Measurements from ENCODE around the gene PRDM7. TPM values are rescaled to one million over a fixed set of nuclear protein-coding genes. Genes with fewer than 3 reads are reported as not detected.
"Not testable (repeated sequence)": the region's sequence is repeated elsewhere in the genome, so short reads cannot be mapped to it uniquely, and the experiment has no call there.

The PRDM7 gene
- 0.13 TPM for polyA plus RNA-seq (2012; ENCODE audit: low read depth, missing spikeins)

GRCh38 chr16:90077240-90077756 is at the start of gene PRDM7:
Gene PRDM7 (minus strand): TSS chr16:90077331. CDS start chr16:90075910, 1,421 bp downstream.
- TF ChIP-seq SPI1 (IDR thresholded peaks at IDR 0.05; ENCODE audit: low read depth, low read length): no peak
- TF ChIP-seq POU2F2 (IDR thresholded peaks at IDR 0.05; ENCODE audit: low read depth, low read length): no peak
- TF ChIP-seq PAX5 (IDR thresholded peaks at IDR 0.05; ENCODE audit: insufficient read depth, low read length, severe bottlenecking): no peak
- no peak for TF ChIP-seq POLR2A (IDR thresholded peaks at IDR 0.05; ENCODE audit: low read depth, low read length)
- TF ChIP-seq POLR2AphosphoS5 (IDR thresholded peaks at IDR 0.05; ENCODE audit: low read depth, low read length): no peak
- no peak for TF ChIP-seq TAF1 (IDR thresholded peaks at IDR 0.05; ENCODE audit: low read depth, low read length)
- peak; percentile 82 for DNase-seq (ENCODE audit: insufficient read length, low spot score)
- FAIRE-seq: peak; percentile 90

- DNase-seq (ENCODE audit: insufficient read length, low spot score); FAIRE-seq: not testable (repeated sequence)
Observed at GRCh38 chr16:90121846-90122245, 44.7 kb upstream of the PRDM7 start.

GRCh38 chr16:90107617-90108016 is 30.5 kb upstream of the PRDM7 start:
- not testable (repeated sequence) for DNase-seq (ENCODE audit: insufficient read length, low spot score); FAIRE-seq

GRCh38 chr16:90107060-90107459 is 29.9 kb upstream of the PRDM7 start:
- not testable (repeated sequence) for FAIRE-seq; DNase-seq (ENCODE audit: insufficient read length, low spot score)

GRCh38 chr16:90106271-90106670 is 29.1 kb upstream of the PRDM7 start:
- FAIRE-seq; DNase-seq (ENCODE audit: insufficient read length, low spot score): not testable (repeated sequence)

GRCh38 chr16:90104725-90105124 is 27.6 kb upstream of the PRDM7 start:
- not testable (repeated sequence) for DNase-seq (ENCODE audit: insufficient read length, low spot score); FAIRE-seq

GRCh38 chr16:90102086-90102884 is 25.2 kb upstream of the PRDM7 start:
- not testable (repeated sequence) for DNase-seq (ENCODE audit: insufficient read length, low spot score); FAIRE-seq

- not testable (repeated sequence) for FAIRE-seq
Observed at GRCh38 chr16:90101332-90101731, 24.2 kb upstream of the PRDM7 start.

GRCh38 chr16:90100790-90101189 is 23.7 kb upstream of the PRDM7 start:
- not testable (repeated sequence) for DNase-seq (ENCODE audit: insufficient read length, low spot score)

More at GRCh38 chr16:90101332-90101731, 24.2 kb upstream of the PRDM7 start:
- DNase-seq (ENCODE audit: insufficient read length, low spot score): not testable (repeated sequence)

GRCh38 chr16:90100229-90100628 is 23.1 kb upstream of the PRDM7 start:
- not testable (repeated sequence) for DNase-seq (ENCODE audit: insufficient read length, low spot score); FAIRE-seq

More at GRCh38 chr16:90100790-90101189, 23.7 kb upstream of the PRDM7 start:
- FAIRE-seq: not testable (repeated sequence)

GRCh38 chr16:90098936-90099335 is 21.8 kb upstream of the PRDM7 start:
- FAIRE-seq: not testable (repeated sequence)

GRCh38 chr16:90097010-90097684 is 20.0 kb upstream of the PRDM7 start:
- FAIRE-seq; DNase-seq (ENCODE audit: insufficient read length, low spot score): not testable (repeated sequence)

More at GRCh38 chr16:90098936-90099335, 21.8 kb upstream of the PRDM7 start:
- not testable (repeated sequence) for DNase-seq (ENCODE audit: insufficient read length, low spot score)

GRCh38 chr16:90094791-90095190 is 17.7 kb upstream of the PRDM7 start:
- FAIRE-seq: not testable (repeated sequence)

GRCh38 chr16:90094296-90094695 is 17.2 kb upstream of the PRDM7 start:
- not testable (repeated sequence) for FAIRE-seq; DNase-seq (ENCODE audit: insufficient read length, low spot score)

More at GRCh38 chr16:90094791-90095190, 17.7 kb upstream of the PRDM7 start:
- not testable (repeated sequence) for DNase-seq (ENCODE audit: insufficient read length, low spot score)

GRCh38 chr16:90093799-90094198 is 16.7 kb upstream of the PRDM7 start:
- FAIRE-seq; DNase-seq (ENCODE audit: insufficient read length, low spot score): not testable (repeated sequence)

- DNase-seq (ENCODE audit: insufficient read length, low spot score); FAIRE-seq: not testable (repeated sequence)
Observed at GRCh38 chr16:90092781-90093180, 15.7 kb upstream of the PRDM7 start.
